Spleen (tissue), 11 donors: Measurements from ENCODE around the gene PIGS. TPM values are rescaled to one million over a fixed set of nuclear protein-coding genes. Genes with fewer than 3 reads are reported as not detected.

Experiments used
- DNase-seq: peaks from one replicate; pipeline ENCODE4 v3.0.0-alpha.2; 2020
- H3K27ac ChIP-seq, 8 donors: fragments of 200-600 bp; sonication (generic) in 7 of 8; 1 replicate in 4 of 8; 2 replicates in 4 of 8; pipeline versions ENCODE4 v1.5.0 to v1.8.0; 2016 to 2021; ENCODE audit warnings: inconsistent platforms in 4 of 8, mild to moderate bottlenecking in 4 of 8, moderate library complexity in 1 of 8
- H3K27me3 ChIP-seq, 7 donors: fragments of 200-600 bp; sonication (generic) in 6 of 7; replicated peaks in 1 of 7; 1 replicate in 4 of 7; 2 replicates in 3 of 7; pipeline versions ENCODE4 v1.5.0 to v1.8.0; 2016 to 2021; ENCODE audit warnings: inconsistent platforms in 3 of 7, mild to moderate bottlenecking in 1 of 7
- H3K36me3 ChIP-seq, 6 donors: fragments of 200-600 bp; sonication (generic) in 5 of 6; 1 replicate in 4 of 6; 2 replicates in 2 of 6; pipeline versions ENCODE4 v1.5.0 to v1.8.0; 2016 to 2021; ENCODE audit warnings: inconsistent platforms in 2 of 6
- H3K4me1 ChIP-seq, 6 donors: fragments of 200-600 bp; sonication (generic) in 5 of 6; 1 replicate in 3 of 6; 2 replicates in 3 of 6; pipeline versions ENCODE4 v1.5.0 to v1.8.0; 2016 to 2021; ENCODE audit warnings: inconsistent platforms in 3 of 6
- H3K4me3 ChIP-seq, 8 donors: fragments of 200-600 bp; sonication (generic) in 7 of 8; 1 replicate in 4 of 8; 2 replicates in 4 of 8; pipeline versions ENCODE4 v1.5.0 to v1.8.0; 2016 to 2021; ENCODE audit warnings: inconsistent platforms in 4 of 8, mild to moderate bottlenecking in 4 of 8, moderate library complexity in 2 of 8
- H3K9me3 ChIP-seq, 8 donors: fragments of 200-600 bp; sonication (generic) in 7 of 8; 1 replicate in 4 of 8; 2 replicates in 4 of 8; pipeline versions ENCODE4 v1.5.0 to v1.8.0; 2016 to 2021; ENCODE audit warnings: inconsistent platforms in 4 of 8
- CTCF ChIP-seq, 11 experiments: fragments of 200-600 bp in 7 of 11; fragments of 450-650 bp in 4 of 11; sonication (generic) in 4 of 11; IDR thresholded peaks in 8 of 11; conservative IDR thresholded peaks in 3 of 11; 1 replicate in 7 of 11; 2 replicates in 4 of 11; pipeline versions ENCODE4 v1.4.0 to v1.8.0; 2016 to 2021; ENCODE audit warnings: antibody characterized with exemption in 11 of 11, inconsistent platforms in 4 of 11, mild to moderate bottlenecking in 1 of 11
- POLR2A ChIP-seq, 3 donors: fragments of 450-650 bp; IDR thresholded peaks; one replicate each; pipeline ENCODE4 v1.5.1; 2017; ENCODE audit warnings: antibody characterized with exemption in 3 of 3, mild to moderate bottlenecking in 1 of 3
- POLR2AphosphoS5 ChIP-seq, 3 donors: sonication (generic); formaldehyde crosslinking; IDR thresholded peaks; one replicate each; pipeline ENCODE4 v1.5.1; 2017; ENCODE audit warnings: antibody characterized with exemption in 3 of 3
- WGBS, 5 donors: extraction: QIAGEN DNeasy Blood & Tissue Kit in 3 of 5; methylation state at CpG; one replicate each; pipeline versions ENCODE4 v1.1.5 to v1.1.7; 2013 to 2018; 5-methylcytosine and 5-hydroxymethylcytosine counted together
- intact Hi-C: fragments of 100-400 bp; cut with DNase I; formaldehyde crosslinking; loops from one replicate; pipeline ENCODE4 v1.15.0; 2023; ENCODE audit warnings: low total_unique reads
- polyA plus RNA-seq, 3 donors: library from polyadenylated mRNA; stranded (reverse); fragments of 200-250 nt; gene quantifications; one replicate each; pipeline ENCODE4 v1.2.1, GENCODE V29; 2013
- total RNA-seq, 7 donors: library from RNA; depleted of rRNA in 3 of 7; stranded (reverse); fragments of >200 nt in 3 of 7; fragmentation: NEBNext Ultra II Directional in 4 of 7; extraction: Animal tissue kit (Norgen Biotek cat#: 25700) in 4 of 7; gene quantifications; one replicate each; pipeline versions ENCODE4 v1.1.0 to v1.2.1, GENCODE V29; 2016 to 2021
- donor health status: healthy with polysubstance abuse.
- donor health status: DM: no; HTN: no; CAD: no; lungs with moderate emphysema.
- donor health status: DM: no; HTN: no; CAD: no.
- donor health status: Bipolar disorder and iron deficiency.
- donor health status: healthy.
- donor health status: DM: no; HTN: no; CAD: no.
- donor health status: DM: yes; HTN: yes; CAD: no.

PIGS gene
- total and polyA plus RNA-seq, 10 donors = 13.3 to 77.6 (median 50.0) TPM

GRCh38 chr17:28526381-28526780, 44.9 kb downstream of the PIGS start:
- Histone ChIP-seq H3K27ac (no peak overlapping the region), H3K36me3 (no peaks in the 10 kb centered on the region), H3K4me1 (no peaks in the 10 kb centered on the region), H3K4me3 (no peak overlapping the region), H3K9me3 (no peaks in the 10 kb centered on the region), H3K27me3 (peaks cover 0 to 9% (median 0%) of the 10 kb centered on the region in 7 donors)
- intact Hi-C loops = no loop called here
- WGBS, 5 donors = 69 to 85% (median 81%) methylated on average over 6 to 8 of the region's 8 CpGs
- TF ChIP-seq POLR2A (IDR thresholded peaks at IDR 0.05) = no peak
- no peak for TF ChIP-seq CTCF (IDR thresholded peaks at IDR 0.05 in 8 of 11, conservative IDR thresholded peaks at IDR 0.05 in 3 of 11)
- no peak for TF ChIP-seq POLR2AphosphoS5 (IDR thresholded peaks at IDR 0.05)
- DNase-seq = no peak

- no peaks in the 10 kb centered on the region for H3K9me3 ChIP-seq
Measured at GRCh38 chr17:28524476-28525424, 46.6 kb downstream of the PIGS start.

GRCh38 chr17:28523876-28524275, 47.4 kb downstream of the PIGS start:
- no peak for DNase-seq
- 85 to 97% (median 90%) methylated on average over 8 to 15 of the region's 15 CpGs for WGBS, 5 donors
- no peak overlapping the region for H3K4me3 ChIP-seq

More at GRCh38 chr17:28524476-28525424, 46.6 kb downstream of the PIGS start:
- Histone ChIP-seq H3K36me3 (no peaks in the 10 kb centered on the region), H3K4me3 (no peak overlapping the region), H3K27ac (no peak overlapping the region), H3K4me1 (peaks cover 0 to 3% (median 0%) of the 10 kb centered on the region in 6 donors), H3K27me3 (no peaks in the 10 kb centered on the region)
- no peak for TF ChIP-seq CTCF (IDR thresholded peaks at IDR 0.05 in 8 of 11, conservative IDR thresholded peaks at IDR 0.05 in 3 of 11)
- TF ChIP-seq POLR2A (IDR thresholded peaks at IDR 0.05) = no peak
- no peak for TF ChIP-seq POLR2AphosphoS5 (IDR thresholded peaks at IDR 0.05)
- intact Hi-C loops = no loop called here
- 81 to 92% (median 88%) methylated on average over 17 to 25 of the region's 25 CpGs for WGBS, 5 donors
- DNase-seq = no peak

More at GRCh38 chr17:28523876-28524275, 47.4 kb downstream of the PIGS start:
- Histone ChIP-seq H3K27me3 (no peaks in the 10 kb centered on the region), H3K4me1 (peaks cover 0 to 9% (median 0%) of the 10 kb centered on the region in 6 donors), H3K9me3 (no peaks in the 10 kb centered on the region), H3K36me3 (no peaks in the 10 kb centered on the region), H3K27ac (no peak overlapping the region)
- intact Hi-C loops = no loop called here
- TF ChIP-seq POLR2AphosphoS5 (IDR thresholded peaks at IDR 0.05) (no peak), POLR2A (IDR thresholded peaks at IDR 0.05) (no peak), CTCF (IDR thresholded peaks at IDR 0.05 in 8 of 11, conservative IDR thresholded peaks at IDR 0.05 in 3 of 11) (no peak)
